Measurements from ENCODE around the gene PKIB.
"Not testable (repeated sequence)": the region's sequence is repeated elsewhere in the genome, so short reads cannot be mapped to it uniquely, and the experiment has no call there.

PKIB gene

DNA sequence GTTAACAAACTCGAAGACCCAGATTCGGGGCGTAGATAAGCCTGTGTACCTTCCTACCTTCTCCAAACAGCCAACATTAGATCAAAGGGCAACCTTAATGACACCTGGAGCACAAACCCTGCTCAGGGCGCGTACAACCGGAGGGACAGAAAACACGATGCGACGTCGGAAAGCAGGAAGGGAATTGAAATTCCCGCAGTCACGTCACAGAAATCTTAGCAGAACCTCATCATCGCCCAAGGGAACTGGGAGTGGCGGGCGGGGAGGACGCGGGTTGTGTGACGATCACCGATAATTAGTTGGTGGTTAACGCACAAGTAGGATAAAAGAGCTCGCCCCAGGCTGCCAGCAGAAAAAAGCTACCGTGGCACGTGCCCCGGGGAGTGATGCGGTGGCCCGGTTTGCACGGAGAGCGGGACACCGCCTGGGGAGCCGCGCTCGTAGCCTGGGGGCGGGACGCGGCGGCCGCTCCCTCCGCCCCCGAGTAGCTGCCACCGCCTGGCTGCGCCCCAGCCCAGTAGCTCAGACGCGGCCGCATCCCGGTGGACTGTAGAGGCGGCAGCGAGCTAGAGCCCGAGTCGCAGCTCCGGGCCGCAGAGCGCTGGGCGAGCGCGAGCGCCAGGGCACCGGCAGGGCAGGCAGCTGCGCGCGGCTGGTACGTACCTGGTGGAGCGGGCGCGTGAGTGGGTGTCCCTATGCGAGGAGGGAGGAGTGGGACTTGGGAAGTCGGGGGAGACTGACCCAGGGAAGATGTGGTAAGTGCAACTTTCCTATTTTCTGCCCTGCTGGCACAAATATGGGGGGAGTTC is at the start of gene PKIB:
Gene PKIB (plus strand): TSS at position 525 of the 809 bp plus-strand sequence. CDS start 107,390 bp downstream, outside the sequence.
- peak; percentile 35 to 65 for DNase-seq

DNA sequence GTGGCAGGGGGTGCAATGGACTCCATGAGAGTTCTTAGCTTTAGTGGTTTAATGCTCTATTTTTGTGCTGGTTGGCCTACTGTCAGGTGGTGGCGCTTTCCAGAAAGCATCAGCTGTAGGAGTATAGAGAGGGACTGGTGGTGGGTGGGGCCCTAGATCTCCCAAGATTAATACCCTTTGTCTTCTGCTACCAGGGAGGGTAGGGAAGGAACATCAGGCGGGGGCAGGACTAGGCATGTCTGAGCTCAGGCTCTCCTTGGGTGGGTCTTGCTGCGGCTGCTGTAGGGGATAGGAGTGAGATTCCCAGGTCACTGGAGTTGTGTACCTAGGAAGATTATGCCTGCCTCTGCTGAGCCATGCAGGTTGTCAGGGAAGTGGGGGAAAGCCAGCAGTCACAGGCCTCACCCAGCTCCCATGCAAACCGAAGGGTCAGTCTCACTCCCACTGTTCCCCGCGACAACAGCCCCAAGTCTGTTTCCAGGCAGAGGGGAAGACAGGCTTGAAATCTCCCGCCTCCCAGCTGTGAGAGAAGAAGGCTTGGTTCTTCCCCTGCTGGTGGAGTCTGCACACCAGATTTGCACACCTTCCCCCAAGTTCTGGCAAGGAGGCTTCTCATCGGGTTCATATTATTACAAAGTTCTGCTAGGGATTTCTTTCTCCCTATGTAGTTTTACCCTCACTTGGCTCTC is 46.7 kb upstream of the PKIB start:
- no peak for DNase-seq

- no peak for DNase-seq
These were observed 46.0 kb upstream of the PKIB start for GRCh38 chr6:122564230-122564629.

- no peak for DNase-seq
These were observed 44.5 kb upstream of the PKIB start for GRCh38 chr6:122565708-122566107.

- no peak for DNase-seq
These were observed 43.2 kb upstream of the PKIB start for GRCh38 chr6:122567034-122567433.

- DNase-seq = no peak
These were observed 41.9 kb upstream of the PKIB start for GRCh38 chr6:122568350-122568749.

GRCh38 chr6:122568797-122569221 is 41.4 kb upstream of the PKIB start:
- no peak for DNase-seq

DNA sequence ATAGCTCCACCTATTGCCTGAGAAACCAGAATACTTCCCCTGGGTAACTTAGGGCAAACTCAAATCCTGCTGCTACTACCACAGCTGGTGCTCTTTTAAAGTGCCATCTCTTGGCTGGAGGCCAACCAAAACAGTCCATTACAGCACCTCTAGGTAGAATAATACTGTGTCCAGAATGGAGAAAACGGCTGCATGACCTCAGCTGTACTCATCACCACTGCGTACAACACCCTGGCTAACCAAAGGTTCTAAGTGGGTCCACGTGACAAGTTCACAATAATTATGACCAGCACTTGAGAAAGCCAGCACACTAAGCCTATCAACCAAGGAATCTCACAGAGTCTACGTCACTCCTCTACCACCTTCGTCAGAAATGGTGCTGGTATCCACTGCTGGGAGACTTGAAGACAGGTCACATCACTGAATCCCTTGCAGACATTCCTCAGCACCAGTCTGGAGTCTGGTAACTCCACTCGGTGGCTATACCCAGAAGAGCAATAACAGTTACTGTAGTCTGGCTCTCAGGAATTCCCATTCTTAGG is 40.9 kb upstream of the PKIB start:
- no peak for DNase-seq

- no peak for DNase-seq
These were observed 38.3 kb upstream of the PKIB start for GRCh38 chr6:122571888-122572287.

DNA sequence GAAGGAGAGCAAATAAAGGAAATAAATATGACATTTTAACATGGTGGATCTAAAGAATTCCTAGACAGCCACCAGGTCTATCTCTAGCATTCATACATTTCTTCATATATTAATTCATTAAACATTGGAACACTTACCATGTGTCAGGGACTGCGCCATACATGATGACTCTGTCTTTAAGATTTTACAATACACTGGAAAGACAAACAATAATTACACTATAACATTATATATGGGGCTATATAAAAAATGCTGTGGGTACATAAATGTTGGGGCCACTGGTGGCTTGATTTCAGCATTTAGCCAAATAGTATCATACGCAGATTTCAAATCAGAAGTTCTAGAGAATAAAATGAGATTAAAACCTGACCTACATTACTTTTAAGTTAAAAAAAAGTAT is 33.3 kb upstream of the PKIB start:
- DNase-seq = no peak

DNA sequence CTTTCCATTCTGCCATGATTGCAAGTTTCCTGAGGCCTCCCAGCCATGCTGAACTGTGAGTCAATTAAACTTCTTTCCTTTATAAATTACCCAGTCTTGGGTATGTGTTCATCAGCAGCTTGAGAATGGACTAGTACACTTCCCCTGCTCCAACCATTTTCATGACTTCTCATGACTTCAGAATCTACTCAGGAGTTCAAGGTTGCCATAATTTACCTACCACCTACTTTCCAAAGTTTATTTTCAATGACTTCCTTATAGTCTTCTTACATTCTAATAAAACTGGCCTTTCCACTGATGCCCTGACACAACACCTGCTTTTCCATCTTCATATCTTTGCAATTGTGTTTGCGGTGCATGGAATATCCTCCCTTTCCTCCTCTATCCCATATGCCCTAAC is 31.2 kb upstream of the PKIB start:
- no peak for DNase-seq

DNA sequence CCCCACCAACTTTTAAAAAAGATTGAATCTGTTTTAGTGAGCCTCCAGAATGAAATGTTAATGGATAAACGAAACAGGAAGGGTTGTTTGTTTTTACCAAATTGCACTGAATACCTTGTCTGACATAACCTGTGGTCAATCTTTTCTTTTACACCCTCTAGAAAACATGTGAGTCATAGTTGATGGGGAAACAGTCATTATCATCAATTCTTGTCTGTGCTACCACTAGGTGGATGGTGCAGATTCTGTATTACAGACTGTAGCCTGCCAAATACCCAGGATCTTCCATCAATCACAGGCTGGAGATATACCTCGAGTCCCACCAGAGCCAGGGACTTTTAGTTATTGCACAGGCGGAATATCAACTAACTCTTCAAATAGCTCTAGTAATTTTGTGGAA is 29.5 kb upstream of the PKIB start:
- DNase-seq = no peak

DNA sequence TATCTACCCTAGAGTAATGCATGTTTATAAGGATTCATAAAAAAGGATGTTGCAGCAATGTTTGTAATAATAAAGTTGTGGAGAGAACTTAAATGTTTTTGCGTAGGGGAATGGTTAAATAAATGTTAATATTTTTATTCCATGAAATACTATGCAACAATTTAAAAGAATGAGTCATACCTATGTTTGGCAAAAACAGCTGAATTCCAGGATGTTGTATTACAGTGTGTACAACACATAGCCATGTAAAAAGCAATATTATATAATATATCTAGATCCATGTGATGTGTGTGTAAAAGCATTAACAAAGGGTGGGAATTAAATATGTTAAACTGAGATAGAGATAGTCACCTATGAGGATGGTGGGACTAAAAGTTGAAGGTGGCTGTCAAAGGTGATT is 21.1 kb upstream of the PKIB start:
- DNase-seq = no peak

DNA sequence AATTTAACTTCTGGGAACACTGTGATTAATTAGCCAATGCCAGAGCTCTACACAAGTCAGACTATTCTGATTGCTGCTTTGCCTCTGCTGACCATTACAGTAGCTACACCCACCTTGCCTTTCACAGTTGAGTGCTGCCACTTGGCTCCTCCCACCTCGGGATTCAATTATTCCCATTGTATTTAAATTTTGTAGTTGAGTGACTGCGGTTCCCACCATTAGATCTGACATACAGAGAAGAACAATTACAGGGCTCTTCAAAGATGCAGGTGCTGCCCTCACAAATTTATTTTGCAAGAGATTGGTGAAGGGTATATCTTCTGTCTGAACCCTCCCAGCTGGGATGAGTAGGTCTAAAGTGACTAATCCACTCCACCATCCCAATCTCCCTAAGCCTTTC is 11.9 kb upstream of the PKIB start:
- DNase-seq = not testable (repeated sequence)

- no peak for DNase-seq
These were observed 5.5 kb upstream of the PKIB start for GRCh38 chr6:122604676-122605075.

DNA sequence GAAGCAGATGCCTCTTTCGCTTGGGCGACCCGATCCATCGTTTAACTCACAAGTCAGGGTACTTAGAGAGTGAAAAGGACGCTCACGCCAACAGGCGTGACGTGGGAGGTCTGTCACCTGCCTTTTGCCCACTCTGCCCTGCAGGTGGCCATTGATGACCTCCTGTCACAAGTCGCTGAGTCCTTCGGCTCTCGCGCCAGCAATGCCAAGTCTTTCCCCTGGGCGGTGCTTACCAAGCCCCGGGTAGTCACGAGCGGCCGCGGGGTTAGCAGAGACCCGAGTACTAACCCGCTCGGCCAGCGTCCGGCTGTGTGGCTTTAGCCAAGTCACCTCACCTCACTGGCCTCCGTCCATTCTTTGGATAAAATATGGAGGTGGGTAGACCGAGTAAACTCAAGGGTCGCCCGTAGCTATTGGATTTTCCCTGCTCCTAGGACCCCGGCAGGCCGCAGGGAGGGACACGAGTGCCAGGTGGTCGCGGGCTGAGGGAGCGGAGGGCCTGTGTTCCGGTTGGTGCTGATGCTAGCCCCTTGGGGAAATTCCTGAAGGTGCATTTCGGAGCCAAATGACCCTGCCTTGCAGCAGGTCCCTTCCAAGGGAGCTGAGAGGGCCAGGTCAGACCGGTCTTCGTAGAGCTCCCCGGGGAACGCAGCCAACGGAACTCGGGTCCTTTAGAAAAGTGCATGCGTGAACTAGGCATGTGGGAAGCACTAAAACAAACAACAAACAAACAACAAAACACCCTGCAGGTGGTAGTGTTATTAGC is 668 bp downstream of the PKIB start:
- DNase-seq = peak; percentile 20 to 29

- DNase-seq = no peak
These were observed 2.6 kb downstream of the PKIB start for GRCh38 chr6:122612838-122613237.

- DNase-seq = no peak
These were observed 4.1 kb downstream of the PKIB start for GRCh38 chr6:122614303-122614702.

DNA sequence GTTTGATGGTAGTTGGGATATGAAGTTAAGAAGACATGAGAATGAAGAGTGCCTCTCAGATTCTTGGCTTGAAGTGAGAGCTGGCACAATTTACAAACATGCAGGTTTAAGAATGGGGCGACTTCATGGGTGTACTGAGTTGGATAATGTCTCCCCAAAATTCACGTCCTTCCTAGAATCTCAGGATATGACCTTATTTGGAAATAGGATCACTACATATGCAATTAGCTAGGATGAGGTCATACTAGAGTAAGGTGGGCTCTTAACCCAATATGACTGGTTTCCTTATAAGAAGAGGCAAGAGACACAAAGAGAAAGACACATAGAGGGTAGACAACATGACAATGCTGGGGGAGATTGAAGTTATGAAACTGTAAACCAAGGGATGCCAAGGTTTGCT is 5.2 kb downstream of the PKIB start:
- DNase-seq = no peak

GRCh38 chr6:122616877-122617276 is 6.7 kb downstream of the PKIB start:
- DNase-seq = no peak

DNA sequence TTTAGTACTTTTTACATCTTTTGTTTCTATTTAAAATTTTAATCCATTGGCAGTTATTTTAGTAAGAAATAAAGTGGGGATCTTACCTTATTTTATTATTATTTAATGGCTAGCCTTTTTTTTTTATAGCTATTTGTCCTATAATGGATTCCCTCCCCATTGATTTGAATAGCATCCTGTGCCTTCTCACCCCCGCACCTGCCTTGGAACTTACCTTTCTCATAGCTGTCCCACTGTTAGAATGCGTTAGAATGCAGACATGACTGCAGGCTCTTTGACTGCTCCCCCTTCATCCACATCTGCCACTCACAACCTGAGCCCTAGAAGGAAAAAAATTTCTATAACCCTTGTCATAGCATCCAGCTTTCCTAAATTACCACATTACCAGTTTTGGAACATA is 9.1 kb downstream of the PKIB start:
- no peak for DNase-seq

GRCh38 chr6:122620428-122620827 is 10.2 kb downstream of the PKIB start:
- DNase-seq = no peak

GRCh38 chr6:122620902-122621301 is 10.7 kb downstream of the PKIB start:
- no peak for DNase-seq

All from stimulated activated CD4-positive, alpha-beta T cell treated with anti-CD3 and anti-CD28 coated beads, Interleukin-2, amount 100 ng/mL, for 24 hours (primary cell).